HepG2 (cell line): ENCODE data around the gene PTGES3. TPM values are rescaled to one million over a fixed set of nuclear protein-coding genes. Genes with fewer than 3 reads are reported as not detected.
A peak's percentile ranks its signal among the peaks of the same experiment; 100 is the strongest.

Source experiments
- ATF4 ChIP-seq, 2 experiments: fragments of 450-650 bp in 1 of 2; sonication (generic) in 1 of 2; formaldehyde crosslinking; IDR thresholded peaks; 2 replicates each; pipeline versions ENCODE4 v1.5.0 to v1.8.0; 2020 to 2022; ENCODE audit warnings: mild to moderate bottlenecking in 1 of 2, missing genetic modification reagents in 1 of 2
- CREM ChIP-seq, 2 experiments: sonication (generic) in 1 of 2; formaldehyde crosslinking in 1 of 2; IDR thresholded peaks; 2 replicates each; pipeline versions ENCODE4 v1.4.0 to v1.6.1; 2016 to 2020; ENCODE audit warnings: antibody characterized with exemption in 1 of 2, mild to moderate bottlenecking in 1 of 2, missing genetic modification reagents in 1 of 2
- CTCF ChIP-seq: sonication (generic); formaldehyde crosslinking; IDR thresholded peaks from 2 replicates; pipeline ENCODE4 v1.5.0; 2020; ENCODE audit warnings: mild to moderate bottlenecking, missing genetic modification reagents, moderate library complexity
- DPF2 ChIP-seq: sonication (generic); formaldehyde crosslinking; IDR thresholded peaks from 2 replicates; pipeline ENCODE4 v1.4.0; 2020; ENCODE audit warnings: mild to moderate bottlenecking, low read depth, missing genetic modification reagents, borderline replicate concordance
- FOXA3 ChIP-seq: IDR thresholded peaks from 2 replicates; pipeline ENCODE4 v1.6.1; 2016; ENCODE audit warnings: missing genetic modification reagents, missing compliant biosample characterization
- HDAC2 ChIP-seq: sonication (generic); formaldehyde crosslinking; IDR thresholded peaks from 2 replicates; pipeline ENCODE4 v1.4.0; 2020; ENCODE audit warnings: missing genetic modification reagents
- HIC2 ChIP-seq: sonication (generic); formaldehyde crosslinking; IDR thresholded peaks from 2 replicates; pipeline ENCODE4 v1.9.0; 2022; ENCODE audit warnings: low read depth, missing genetic modification reagents
- HNRNPL ChIP-seq: fragments of 200-400 bp; formaldehyde crosslinking; IDR thresholded peaks from 2 replicates; pipeline ENCODE4 v1.6.1; 2017; ENCODE audit warnings: mild to moderate bottlenecking, low read depth, low read length
- RBM22 ChIP-seq: fragments of 200-400 bp; formaldehyde crosslinking; optimal IDR thresholded peaks from 2 replicates; pipeline ENCODE3; 2017; ENCODE audit warnings: mild to moderate bottlenecking, low read length, moderate library complexity
- SMC3 ChIP-seq: IDR thresholded peaks from 2 replicates; pipeline ENCODE4 v1.6.1; 2011; ENCODE audit warnings: low read length, improper control_type of control experiment
- SMYD3 ChIP-seq: sonication (generic); formaldehyde crosslinking; IDR thresholded peaks from 2 replicates; pipeline ENCODE4 v1.8.1; 2023; ENCODE audit warnings: mild to moderate bottlenecking, missing genetic modification reagents
- TCF12 ChIP-seq, 2 experiments: fragments of 450-650 bp in 1 of 2; sonication (generic) in 1 of 2; formaldehyde crosslinking in 1 of 2; IDR thresholded peaks; 2 replicates each; pipeline versions ENCODE4 v1.6.1 to v1.8.0; 2017 to 2022; ENCODE audit warnings: antibody characterized with exemption in 1 of 2, mild to moderate bottlenecking in 1 of 2, missing genetic modification reagents in 1 of 2, moderate library complexity in 1 of 2
- ZKSCAN8 ChIP-seq: IDR thresholded peaks from 2 replicates; pipeline ENCODE4 v1.6.1; 2016; ENCODE audit warnings: borderline replicate concordance, missing genetic modification reagents, missing compliant biosample characterization
- ZNF142 ChIP-seq: sonication (generic); formaldehyde crosslinking; IDR thresholded peaks from 2 replicates; pipeline ENCODE4 v1.4.0; 2020; ENCODE audit warnings: missing genetic modification reagents
- ZNF282 ChIP-seq: fragments of 450-650 bp; IDR thresholded peaks from 2 replicates; pipeline ENCODE4 v1.6.1; 2018; ENCODE audit not compliant: partially characterized antibody
- ZNF33B ChIP-seq: sonication (generic); formaldehyde crosslinking; IDR thresholded peaks from 2 replicates; pipeline ENCODE4 v1.5.1; 2020; ENCODE audit warnings: mild to moderate bottlenecking, missing genetic modification reagents
- ZNF75D ChIP-seq: sonication (generic); formaldehyde crosslinking; IDR thresholded peaks from 2 replicates; pipeline ENCODE4 v1.8.1; 2023; ENCODE audit warnings: missing genetic modification reagents, mild to moderate bottlenecking, borderline replicate concordance
- ZSCAN25 ChIP-seq: sonication (generic); formaldehyde crosslinking; IDR thresholded peaks from 2 replicates; pipeline ENCODE4 v1.8.0; 2022; ENCODE audit warnings: mild to moderate bottlenecking, missing genetic modification reagents
- polyA plus RNA-seq, 8 experiments: library from polyadenylated mRNA; depleted of rRNA in 3 of 8; stranded (reverse) in 7 of 8; unstranded in 1 of 8; fragments of >200 nt; fragmentation: Illumina TruSeq in 4 of 8; extraction: Trizol in 4 of 8; gene quantifications; 2 replicates each; pipeline versions ENCODE4 v1.2.1 to v1.2.3, GENCODE V29; 2011 to 2016; ENCODE audit warnings: low read depth in 4 of 8, missing spikeins in 1 of 8, mixed read lengths in 1 of 8; ENCODE audit not compliant: insufficient read depth in 1 of 8
- total RNA-seq, 5 experiments: library from RNA; depleted of rRNA; stranded (reverse); fragments of >200 nt; fragmentation: Illumina TruSeq; extraction: Trizol; gene quantifications; 2 replicates each; pipeline ENCODE4 v1.2.3, GENCODE V29; 2016; ENCODE audit warnings: low read depth in 1 of 5

Gene PTGES3
- total and polyA plus RNA-seq, 2 of the 13 experiments (the other 11 are each of a cell fraction or from before 2014, with no cell fraction given), result 54.4 to 159 TPM

GRCh38 chr12:56688129-56688845 is at the start of gene PTGES3 (continued):
- TF ChIP-seq ZNF142 (peak; percentile 88), HNRNPL (0 out of 2 replicates have a peak, but pooled peaks have one; percentile 29), FOXA3 (peak; percentile 75), HDAC2 (CRISPR knock-in tag) (peak; percentile 75), ZNF282 (no peak), ZSCAN25 (CRISPR knock-in tag) (no peak), SMYD3 (peak; percentile 92; the same call in 1 of the 2 replicates), CTCF (CRISPR knock-in tag) (0 out of 2 replicates have a peak, but pooled peaks have one; percentile 3), SMC3 (no peak), CREM (IDR thresholded peaks at IDR 0.05) (peak; percentile 77), CREM (CRISPR knock-in tag; IDR thresholded peaks at IDR 0.05) (no peak), DPF2 (CRISPR knock-in tag) (no peak), RBM22 (no peak), ZNF33B (CRISPR knock-in tag) (no peak), HIC2 (CRISPR knock-in tag) (no peak), TCF12 (IDR thresholded peaks at IDR 0.05) (no peak), TCF12 (CRISPR knock-in tag; IDR thresholded peaks at IDR 0.05) (no peak; the same call in 1 of the 2 replicates), ZNF75D (CRISPR knock-in tag) (peak; percentile 89; the same call in 1 of the 2 replicates), ZKSCAN8 (CRISPR knock-in tag) (peak; percentile 74; the same call in 1 of the 2 replicates), ATF4 (CRISPR knock-in tag; IDR thresholded peaks at IDR 0.05) (peak in 1 of 2 experiments; percentile 65; a peak in 2 of 4 replicates)
